ENCODE results near the gene SULT6B1.
A peak's percentile ranks its signal among the peaks of the same experiment; 100 is the strongest.
"Not testable (repeated sequence)": the region's sequence is repeated elsewhere in the genome, so short reads cannot be mapped to it uniquely, and the experiment has no call there.

SULT6B1 gene

DNA sequence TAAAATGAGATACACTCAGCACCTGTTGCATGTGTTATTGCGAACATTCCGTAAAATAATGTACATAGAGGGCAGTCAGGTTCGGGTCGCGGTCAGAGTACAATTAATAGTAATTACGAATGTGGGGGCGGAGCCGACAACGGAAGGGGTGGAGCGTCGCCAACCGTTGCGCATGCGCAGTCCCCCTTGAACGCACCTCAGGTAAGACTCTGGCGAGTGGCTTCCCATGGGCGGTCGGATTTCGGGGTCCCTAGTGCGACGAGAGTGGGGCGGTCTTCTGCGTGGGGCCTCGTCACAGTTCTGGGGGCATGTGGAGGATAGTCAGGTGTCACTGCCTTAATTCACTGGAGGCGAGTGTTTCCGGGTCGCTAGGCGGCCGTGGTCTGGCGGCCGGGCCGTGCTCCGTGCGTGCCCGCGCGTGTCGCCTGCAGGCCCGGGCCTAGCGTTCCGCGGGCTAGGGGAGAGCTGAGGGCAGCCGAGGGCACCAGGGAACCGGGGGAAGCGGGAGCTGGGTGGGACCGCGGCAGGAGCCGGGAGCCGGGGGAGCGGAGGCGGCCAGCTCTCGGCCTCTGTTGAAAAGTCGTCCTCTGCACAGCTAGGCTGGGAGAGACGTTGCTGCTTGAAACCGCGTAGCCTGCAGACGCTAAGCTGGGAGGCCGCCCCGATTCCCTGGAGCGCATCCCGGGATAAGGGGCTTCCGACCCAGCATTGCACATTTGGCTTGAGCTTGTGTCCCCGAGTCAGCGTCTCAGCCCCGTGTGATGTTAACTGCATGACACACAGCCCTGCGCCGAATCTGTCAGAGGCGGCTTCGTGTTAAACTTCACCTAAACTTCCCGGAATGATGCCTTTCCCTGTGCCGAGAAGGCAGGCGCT, 8.1 kb upstream of the SULT6B1 start, which contains the start of gene CEBPZOS:
Gene CEBPZOS, plus strand, starts transcription at position 177 of the 876 bp plus-strand sequence. CDS start 3,209 bp downstream, outside the sequence.
- DNase-seq, result peak; percentile 65 to 96 (median 78)
- intact Hi-C loops (cut with DNase I), result loop anchor here (2.0 to 10.0 kb wide), 2 partner anchors 34 to 112 kb away; partner anchors contain the start of genes CEBPZ, GPATCH11, HEATR5B and NDUFAF7

DNA sequence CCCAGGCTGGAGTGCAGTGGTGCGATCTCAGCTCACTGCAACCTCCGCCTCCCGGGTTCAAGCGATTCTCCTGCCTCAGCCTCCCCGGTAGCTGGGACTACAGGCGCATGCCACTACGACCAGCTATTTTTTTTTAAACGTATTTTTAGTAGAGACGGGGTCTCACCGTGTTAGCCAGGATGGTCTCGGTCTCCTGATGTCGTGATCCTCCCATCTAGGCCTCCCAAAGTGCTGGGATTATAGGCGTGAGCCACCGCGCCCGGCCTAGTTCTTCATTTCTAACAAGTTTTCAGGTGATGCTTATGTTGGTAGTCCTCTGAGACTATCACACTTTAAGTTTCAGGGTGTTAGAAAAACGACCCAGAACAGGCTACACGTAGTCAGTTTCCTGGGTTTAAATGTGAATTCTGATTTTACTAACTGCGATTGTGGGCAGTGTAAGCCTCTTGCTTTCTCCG, 7.4 kb upstream of the SULT6B1 start:
- not testable (repeated sequence) for DNase-seq
- intact Hi-C loops (cut with DNase I), result loop anchor here (2.0 to 10.0 kb wide), 2 partner anchors 35 to 111 kb away; partner anchors contain the start of genes CEBPZ, GPATCH11, HEATR5B and NDUFAF7

DNA sequence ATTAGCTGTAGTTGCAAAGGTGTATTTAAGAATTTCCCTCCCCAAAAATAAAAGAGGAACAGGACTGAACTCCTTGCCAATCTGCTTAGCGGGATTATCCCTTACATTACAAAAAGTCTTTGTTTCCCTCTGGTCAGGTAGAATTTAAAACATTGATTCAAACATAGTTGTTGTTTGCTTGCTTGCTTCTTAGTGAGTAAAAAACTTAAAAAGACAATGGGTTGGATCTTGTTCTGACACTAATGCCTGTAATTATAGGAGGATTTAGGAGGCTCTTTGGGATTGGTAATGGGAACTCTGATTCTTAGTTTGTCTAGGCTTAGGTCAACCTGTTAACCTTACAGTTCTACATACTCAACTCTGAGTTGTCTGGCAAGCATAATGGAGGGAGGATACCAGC, 4.1 kb upstream of the SULT6B1 start:
- intact Hi-C loops (cut with DNase I), result loop anchor here (10.0 kb wide), 1 partner anchor 108 kb away; the partner anchor contains the start of genes GPATCH11 and HEATR5B
- no peak for DNase-seq

DNA sequence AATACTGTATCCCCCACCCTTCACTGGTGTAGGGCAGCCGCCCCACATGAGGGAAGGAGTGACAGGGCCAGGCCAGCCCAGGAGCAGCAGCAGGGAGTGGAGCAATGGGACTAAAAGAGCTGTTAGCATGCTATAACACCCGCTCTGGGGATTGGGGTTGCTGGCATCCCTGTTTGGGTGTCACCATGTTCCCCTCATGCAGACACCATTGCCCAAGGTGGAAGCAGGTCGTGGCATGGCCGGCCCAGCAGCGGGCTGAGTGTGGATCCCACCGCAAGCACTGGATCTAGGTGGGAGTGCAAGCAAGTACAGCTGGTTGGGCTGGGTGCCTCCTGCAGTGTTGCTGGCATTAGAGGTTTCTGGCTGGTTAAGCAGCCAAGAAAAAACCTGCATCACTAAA, 3.3 kb upstream of the SULT6B1 start:
- no peak for DNase-seq
- intact Hi-C loops (cut with DNase I), result loop anchor here (10.0 kb wide), 1 partner anchor 107 kb away; the partner anchor contains the start of genes GPATCH11 and HEATR5B

DNA sequence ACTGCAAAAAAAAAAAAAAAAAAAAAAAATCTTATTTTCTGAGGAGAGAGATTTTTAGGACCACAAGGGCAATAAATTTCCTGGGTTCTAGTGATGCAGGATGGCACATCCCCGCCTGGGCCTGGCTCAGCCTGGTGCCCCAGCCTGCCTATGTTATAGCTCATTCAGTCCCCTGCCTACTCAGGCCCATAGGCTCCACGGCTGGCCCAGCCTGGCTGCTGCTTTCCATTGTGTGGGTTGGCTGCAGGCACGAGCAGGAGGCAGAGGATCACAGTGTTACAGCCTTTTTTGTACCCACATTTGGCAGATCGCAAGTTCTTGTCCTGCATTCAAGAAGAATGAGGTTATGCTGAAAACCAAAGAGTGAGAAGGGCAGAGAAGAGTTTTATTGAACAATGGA, 2.8 kb upstream of the SULT6B1 start:
- intact Hi-C loops (cut with DNase I), result loop anchor here (10.0 kb wide), 1 partner anchor 106 kb away; the partner anchor contains the start of genes GPATCH11 and HEATR5B
- no peak for DNase-seq

DNA sequence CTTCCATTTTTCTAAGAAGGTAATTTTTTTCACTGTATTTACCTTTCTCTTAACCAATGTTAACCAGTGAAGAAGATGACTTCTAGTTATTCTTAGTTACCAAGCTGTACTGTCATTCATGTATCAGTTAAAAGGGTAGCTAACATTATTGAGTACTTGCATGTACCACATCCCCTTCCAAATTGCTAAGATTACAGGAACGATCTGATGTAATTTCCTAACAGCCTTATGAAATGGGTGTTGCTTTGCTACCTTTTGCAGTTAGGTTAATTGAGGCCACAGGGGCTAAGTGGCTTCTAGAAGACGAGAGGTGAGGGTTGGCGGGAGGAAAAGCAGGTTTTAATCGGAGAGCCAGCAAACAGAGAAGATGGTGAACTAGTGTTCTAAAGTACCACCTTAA, 1.8 kb upstream of the SULT6B1 start:
- intact Hi-C loops (cut with DNase I), result loop anchor here (10.0 kb wide), 1 partner anchor 105 kb away; the partner anchor contains the start of genes GPATCH11 and HEATR5B
- DNase-seq, result no peak

DNA sequence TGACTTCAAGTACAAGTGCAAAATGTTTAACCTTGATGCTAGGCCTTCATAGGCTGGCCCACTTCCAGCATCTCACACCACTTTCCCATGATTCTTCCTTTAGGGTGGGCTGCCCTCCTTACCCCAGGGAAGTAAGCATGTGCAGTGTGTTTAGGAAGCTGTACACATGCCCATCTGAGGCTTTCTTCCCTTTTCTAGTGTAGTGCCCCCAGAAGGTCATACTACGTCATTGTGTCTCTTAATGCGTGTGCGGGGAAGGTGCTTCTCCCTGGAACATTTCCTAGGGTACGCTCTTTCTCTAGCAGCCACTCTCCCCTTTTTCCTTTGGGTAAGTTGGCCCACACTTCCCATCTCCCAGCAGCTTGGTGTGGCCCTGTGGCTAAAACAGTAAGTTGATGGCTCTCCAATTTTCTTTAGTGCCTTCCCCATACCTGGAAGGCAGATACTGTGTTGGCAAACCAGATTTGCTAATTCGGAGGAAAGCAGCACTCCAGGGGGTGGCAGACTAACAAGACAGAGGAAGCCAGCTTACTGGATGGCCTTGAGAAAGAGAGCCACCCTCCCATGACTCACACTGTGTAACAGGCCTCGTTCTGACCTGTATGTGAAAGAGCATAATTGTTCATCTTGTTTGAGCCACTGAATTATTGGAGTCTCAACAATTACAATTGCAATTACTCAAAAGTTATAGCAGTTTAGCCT, 1.1 kb upstream of the SULT6B1 start:
- DNase-seq, result no peak
- intact Hi-C loops (cut with DNase I), result loop anchor here (10.0 kb wide), 1 partner anchor 105 kb away; the partner anchor contains the start of genes GPATCH11 and HEATR5B

DNA sequence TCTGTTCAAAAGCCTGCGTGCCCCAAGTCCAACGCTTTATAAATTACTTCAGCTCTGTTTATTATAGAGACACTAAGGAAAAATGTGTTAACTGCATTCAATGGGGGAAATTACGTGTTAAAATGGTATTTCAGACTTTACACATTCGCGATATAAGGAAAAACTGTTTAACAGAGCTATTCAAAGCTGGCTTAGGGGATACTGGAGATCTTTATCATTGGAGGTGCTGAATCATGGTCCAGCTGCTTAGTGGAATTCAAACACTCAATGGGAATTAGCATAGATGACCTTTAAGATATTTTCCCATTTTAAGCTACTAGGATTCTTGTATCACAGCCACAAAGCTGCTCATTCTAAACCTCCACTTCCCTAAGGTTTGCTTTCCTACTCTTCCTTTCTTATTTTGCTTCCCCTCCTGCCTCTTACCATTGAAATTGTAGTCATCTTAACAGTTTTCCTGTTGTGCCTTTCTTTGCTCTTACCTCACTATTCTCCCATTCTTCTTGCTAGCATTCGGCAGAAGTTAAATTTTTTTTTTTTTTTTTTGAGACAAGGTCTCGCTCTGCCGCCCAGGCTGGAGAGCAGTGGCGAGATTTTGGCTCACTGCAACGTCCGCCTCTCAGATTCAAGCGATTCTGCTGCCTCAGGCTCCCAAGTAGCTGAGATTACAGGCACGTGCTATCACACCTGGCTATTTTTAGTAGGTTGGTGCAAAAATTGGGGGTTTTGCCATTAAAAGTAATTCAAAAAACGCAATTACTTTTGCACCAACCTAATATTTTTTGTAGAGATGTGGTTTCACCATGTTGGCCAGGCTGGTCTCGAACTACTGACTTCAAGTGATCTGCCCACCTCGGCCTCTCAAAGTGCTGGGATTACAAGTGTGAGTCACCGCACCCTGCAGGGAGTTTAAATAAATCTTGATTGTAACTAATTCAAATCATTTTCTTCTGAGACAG, 6.5 kb downstream of the SULT6B1 start:
- DNase-seq, result no peak
- intact Hi-C loops (cut with DNase I), result no loop called here

DNA sequence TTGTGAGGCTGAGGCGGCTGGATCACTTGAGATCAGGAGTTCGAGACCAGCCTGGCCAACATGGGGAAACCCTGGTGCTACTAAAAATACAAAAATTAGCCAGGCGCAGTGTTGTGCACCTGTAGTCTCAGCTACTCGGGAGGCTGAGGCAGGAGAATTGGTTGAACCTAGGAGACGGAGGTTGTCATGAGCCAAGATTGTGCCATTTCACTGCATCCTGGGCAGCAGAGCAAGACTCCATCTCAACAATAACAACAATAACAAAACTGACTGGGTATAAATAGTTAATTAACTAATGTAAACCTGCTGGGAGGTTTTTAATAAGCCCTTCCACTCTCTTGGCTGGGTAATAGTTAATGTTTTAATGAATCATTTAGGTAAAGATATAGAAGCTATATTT, 7.8 kb downstream of the SULT6B1 start:
- intact Hi-C loops (cut with DNase I), result no loop called here
- no peak for DNase-seq

DNA sequence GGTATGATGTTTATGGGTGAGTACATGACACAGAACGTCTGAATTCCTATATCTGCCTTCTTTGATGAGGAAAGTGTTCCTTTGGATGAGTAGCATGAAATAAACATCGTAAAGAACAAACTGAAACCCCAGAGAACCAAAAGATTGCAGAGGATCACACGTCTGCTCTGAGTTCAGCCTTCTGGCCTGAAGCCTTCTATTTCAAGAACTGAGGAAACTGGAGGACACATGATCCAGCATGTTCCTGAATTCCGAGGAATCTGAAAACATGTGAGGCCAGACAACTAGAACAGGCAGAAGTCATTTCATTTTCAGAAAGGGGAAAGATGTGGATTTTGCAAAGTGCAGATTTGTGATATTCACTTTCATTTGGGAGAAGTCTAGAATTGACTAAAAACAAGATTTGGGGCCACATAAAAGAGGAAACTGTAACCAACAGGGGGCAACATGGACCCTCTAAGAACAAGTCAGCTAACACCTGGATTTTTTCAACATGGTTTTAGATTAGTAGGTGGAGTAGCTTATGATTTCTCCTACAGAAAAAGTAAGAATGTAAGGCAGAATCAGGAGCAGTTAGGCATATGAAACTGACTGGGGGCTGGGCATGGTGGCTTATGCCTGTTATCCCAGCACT, 8.3 kb downstream of the SULT6B1 start:
- no peak for DNase-seq
- intact Hi-C loops (cut with DNase I), result no loop called here

DNA sequence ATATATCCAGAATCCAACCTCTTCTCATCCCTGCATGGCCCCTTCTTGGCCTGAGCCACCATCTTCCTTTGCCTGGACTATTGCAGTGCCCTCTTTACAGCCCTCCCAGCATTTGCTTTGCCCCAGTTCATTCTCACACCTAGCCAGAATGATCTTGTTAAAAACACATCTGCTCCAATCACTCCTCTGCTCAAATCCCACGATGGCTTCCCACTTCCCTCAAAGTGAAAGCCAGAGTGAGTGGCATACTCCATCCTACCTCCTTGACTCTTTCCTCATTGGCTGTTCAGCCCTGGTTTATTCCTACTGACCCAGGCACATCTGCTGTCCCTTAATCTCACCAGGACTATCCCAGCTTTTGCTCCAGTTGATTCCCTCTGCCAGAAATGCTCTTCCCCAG, 14.7 kb downstream of the SULT6B1 start:
- intact Hi-C loops (cut with DNase I), result no loop called here
- no peak for DNase-seq

DNA sequence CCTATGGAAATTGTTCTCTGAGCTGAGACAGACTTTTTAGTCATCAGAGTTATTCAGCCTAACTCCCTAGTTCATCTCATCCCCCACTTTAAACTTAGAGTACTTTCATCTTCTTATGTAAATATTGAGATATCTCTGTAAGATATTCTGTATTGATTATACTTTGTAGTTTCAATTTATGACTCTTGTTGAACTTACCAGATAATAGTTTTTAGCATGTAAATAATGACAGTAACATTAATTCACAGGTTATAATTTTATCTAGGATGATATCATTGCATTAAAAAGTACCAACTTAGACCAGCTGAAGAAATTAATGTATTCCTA, 16.9 kb downstream of the SULT6B1 start:
- no peak for DNase-seq
- intact Hi-C loops (cut with DNase I), result no loop called here

DNA sequence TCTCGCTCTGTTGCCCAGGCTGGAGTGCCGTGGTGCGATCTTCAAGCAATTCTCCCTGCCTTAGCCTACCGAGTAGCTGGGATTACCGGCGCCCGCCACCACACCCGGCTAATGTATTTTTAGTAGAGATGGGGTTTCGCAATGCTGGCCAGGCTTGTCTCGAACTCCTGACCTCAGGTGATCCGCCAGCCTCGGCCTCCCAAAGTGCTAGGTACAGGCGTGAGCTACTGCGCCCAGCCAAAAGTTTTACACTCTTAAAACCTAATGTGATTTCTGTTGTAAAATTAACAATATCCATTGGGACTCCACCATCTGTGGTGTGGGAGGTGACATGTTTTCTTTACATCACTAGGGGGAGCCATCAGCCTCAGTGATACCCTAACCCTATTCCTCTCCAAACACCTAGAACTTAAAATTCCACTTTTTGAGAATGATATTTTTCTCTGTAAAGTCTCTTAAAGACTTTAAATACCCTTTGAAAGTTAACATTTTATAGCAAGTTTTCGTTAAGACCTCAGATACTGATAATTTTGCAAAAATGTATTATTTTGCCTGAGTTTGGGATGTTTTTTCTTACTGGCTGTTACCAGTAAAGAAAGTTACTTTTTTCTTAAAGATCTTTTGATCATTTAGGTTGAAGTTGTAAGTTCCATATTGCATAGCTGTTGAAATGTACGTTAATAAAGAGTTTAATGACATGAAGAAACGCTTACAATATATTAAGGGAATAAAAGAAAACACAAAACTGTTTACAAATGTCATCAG, 20.1 kb downstream of the SULT6B1 start:
- peak in 2 of 10 donors; percentile 3 to 43 for DNase-seq
- intact Hi-C loops (cut with DNase I), result no loop called here

DNA sequence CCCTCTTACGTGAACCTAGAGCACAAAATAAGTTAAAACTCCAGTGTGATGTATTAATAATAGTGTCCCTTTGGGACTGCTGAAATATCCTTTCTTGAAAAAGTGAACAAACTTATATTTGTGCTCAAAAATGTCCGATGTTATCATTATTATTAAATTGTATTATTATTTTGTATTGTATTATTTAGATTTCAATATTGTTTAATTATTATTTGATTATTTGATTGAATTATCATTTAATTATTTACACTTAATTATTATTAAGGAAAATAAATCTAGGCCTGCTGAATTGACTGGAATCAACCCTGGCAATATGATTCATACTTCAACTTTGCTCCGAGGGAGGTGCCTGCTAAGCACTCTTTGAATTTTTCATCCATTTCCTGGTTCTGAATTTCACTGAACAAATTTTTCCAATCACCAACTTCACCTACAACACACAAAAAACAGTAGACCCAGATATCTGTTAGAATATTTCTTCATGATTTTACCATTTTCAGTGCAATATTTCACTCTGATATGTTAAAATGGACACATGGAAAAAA, 20.8 kb downstream of the SULT6B1 start:
- intact Hi-C loops (cut with DNase I), result no loop called here

DNA sequence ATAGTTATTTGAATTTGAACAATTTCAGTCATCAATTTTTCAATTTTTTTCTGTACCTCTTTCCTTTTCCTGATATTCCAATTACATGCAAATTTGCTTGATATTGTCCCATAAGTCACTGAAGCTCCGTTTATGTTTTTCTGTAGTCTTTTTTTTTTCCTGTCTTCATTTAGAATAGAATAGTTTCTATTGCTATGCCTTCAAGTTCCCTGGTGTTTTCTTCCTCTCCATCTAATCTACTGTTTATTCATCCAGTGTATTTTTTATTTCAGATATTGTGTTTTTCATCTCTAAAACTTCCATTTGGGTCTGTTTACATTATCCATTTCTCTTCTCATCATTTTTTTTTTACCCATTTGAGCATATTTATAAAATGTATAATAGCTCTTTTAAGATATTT, 23.7 kb downstream of the SULT6B1 start:
- intact Hi-C loops (cut with DNase I), result loop anchor here (5.0 kb wide), 1 partner anchor 158 kb away; the partner anchor contains the start of gene PRKD3
- DNase-seq, result no peak

More for the DNA sequence above, 20.8 kb downstream of the SULT6B1 start:
- DNase-seq, result no peak

DNA sequence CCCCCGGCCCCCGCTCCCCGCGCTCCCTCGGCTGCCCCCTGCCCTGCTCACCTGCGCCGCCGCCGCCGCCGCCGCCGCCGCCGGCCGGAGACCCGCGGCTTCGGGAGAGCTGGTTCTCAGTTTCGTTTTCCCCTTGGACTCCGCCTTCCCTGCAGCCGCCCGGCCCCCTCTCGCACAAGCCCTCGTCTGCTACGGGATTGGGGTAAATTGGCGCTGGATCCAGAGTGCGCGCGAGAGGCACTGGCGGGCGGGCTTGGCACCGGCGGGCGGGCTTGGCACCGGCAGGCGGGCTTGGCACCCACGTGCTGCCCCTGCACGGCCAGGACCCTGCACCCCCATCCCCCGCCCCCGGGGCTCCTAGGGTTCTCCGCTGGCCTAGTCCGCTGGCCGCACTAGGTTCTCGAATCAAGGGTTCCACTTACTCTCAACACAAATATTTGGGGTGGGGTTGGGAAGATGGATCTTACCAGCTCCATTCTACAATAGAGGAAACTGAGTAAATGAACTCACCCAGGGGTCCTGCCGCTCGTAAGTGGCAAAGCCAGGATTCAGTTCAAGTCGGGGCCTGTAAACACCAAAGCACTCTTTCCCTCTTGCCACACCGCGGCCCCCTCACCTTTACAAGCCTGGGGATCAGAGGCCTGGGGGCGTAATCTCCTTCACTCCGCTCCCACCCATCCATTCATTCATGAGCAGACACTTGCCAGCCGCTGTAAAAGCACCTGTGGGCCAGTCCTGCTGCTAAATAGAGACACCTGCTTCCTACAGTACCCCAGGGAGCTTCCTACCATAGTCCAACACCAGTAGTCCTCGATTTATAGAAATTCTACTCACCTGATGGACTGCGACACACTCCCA, 31.4 kb downstream of the SULT6B1 start, which contains the start of gene EIF2AK2:
Gene EIF2AK2, minus strand, starts transcription at position 124 of the 858 bp plus-strand sequence. CDS start 9,174 bp downstream, outside the sequence.
- intact Hi-C loops (cut with DNase I), result no loop called here
- peak; percentile 54 to 95 (median 78) for DNase-seq

Data from posterior cingulate gyrus (tissue), 11 donors.